Measurements from ENCODE around the gene ZNF827. TPM values are rescaled to one million over a fixed set of nuclear protein-coding genes. Genes with fewer than 3 reads are reported as not detected.

The ZNF827 gene
- total RNA-seq, 1 donor = 9.1 TPM

GRCh38 chr4:145860446-145860845 is 78.2 kb downstream of the ZNF827 start:
- TF ChIP-seq CTCF (IDR thresholded peaks at IDR 0.05; ENCODE audit: insufficient read depth, low read depth, low read length) = no peak
- DNase-seq (ENCODE audit: low read depth) = no peak
- no peak overlapping the region for H3K4me3 ChIP-seq (ENCODE audit: low read depth, low read length)

- no peak for DNase-seq (ENCODE audit: low read depth)
- TF ChIP-seq CTCF (IDR thresholded peaks at IDR 0.05; ENCODE audit: insufficient read depth, low read depth, low read length) = no peak
- no peak overlapping the region for H3K4me3 ChIP-seq (ENCODE audit: low read depth, low read length)
Measured at GRCh38 chr4:145859926-145860325, 78.7 kb downstream of the ZNF827 start.

- no peak for TF ChIP-seq CTCF (IDR thresholded peaks at IDR 0.05; ENCODE audit: insufficient read depth, low read depth, low read length)
- DNase-seq (ENCODE audit: low read depth) = no peak
- H3K4me3 ChIP-seq (ENCODE audit: low read depth, low read length) = no peak overlapping the region
Measured at GRCh38 chr4:145859426-145859825, 79.2 kb downstream of the ZNF827 start.

- DNase-seq (ENCODE audit: low read depth) = peak; percentile 61
- no peak overlapping the region for H3K4me3 ChIP-seq (ENCODE audit: low read depth, low read length)
- no peak for TF ChIP-seq CTCF (IDR thresholded peaks at IDR 0.05; ENCODE audit: insufficient read depth, low read depth, low read length)
Measured at GRCh38 chr4:145852256-145852839, 86.3 kb downstream of the ZNF827 start.

- peak; percentile 69 for DNase-seq (ENCODE audit: low read depth)
- TF ChIP-seq CTCF (IDR thresholded peaks at IDR 0.05; ENCODE audit: insufficient read depth, low read depth, low read length) = no peak
Measured at GRCh38 chr4:145851511-145852201, 87.0 kb downstream of the ZNF827 start.

GRCh38 chr4:145847764-145848163 is 90.9 kb downstream of the ZNF827 start:
- DNase-seq (ENCODE audit: low read depth) = no peak
- no peak for TF ChIP-seq CTCF (IDR thresholded peaks at IDR 0.05; ENCODE audit: insufficient read depth, low read depth, low read length)

More at GRCh38 chr4:145851511-145852201, 87.0 kb downstream of the ZNF827 start:
- H3K4me3 ChIP-seq (ENCODE audit: low read depth, low read length) = no peak overlapping the region

More at GRCh38 chr4:145847764-145848163, 90.9 kb downstream of the ZNF827 start:
- no peak overlapping the region for H3K4me3 ChIP-seq (ENCODE audit: low read depth, low read length)
